Measurements from ENCODE around the gene RASSF6.
"Not testable (repeated sequence)": the region's sequence is repeated elsewhere in the genome, so short reads cannot be mapped to it uniquely, and the experiment has no call there.

The RASSF6 gene

DNA sequence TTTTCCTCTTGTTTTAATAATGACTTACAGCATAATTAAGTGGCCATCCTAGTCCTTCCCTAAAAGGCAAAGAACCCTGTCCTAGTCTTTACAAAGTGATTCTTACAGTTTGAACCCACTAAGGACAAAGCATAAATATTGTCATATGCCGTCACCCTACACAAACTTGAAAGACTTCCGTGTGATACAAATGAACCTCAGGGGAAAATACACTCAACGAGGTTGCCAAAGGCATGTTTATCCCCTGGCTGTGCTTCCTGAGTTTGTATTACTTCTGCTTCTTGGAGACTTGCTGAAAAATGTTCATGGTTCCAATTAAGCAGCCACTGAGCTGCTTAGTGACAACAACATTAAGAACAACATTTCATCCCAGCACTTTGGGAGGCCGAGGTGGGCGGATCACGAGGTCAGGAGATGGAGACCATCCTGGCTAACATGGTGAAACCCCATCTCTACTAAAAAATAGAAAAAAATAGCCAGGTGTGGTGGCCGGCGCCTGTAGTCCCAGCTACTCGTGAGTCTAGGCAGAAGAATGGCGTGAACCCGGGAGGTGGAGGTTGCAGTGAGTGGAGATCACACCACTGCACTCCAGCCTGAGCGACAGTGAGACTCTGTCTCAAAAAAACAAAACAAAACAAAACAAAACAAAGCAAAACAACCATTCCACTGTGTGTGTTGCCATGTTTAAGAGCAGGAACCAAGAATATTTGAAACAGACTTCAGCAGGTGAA lies 16.2 kb downstream of the RASSF6 start:
- no peak overlapping the region for H3K9ac ChIP-seq
- peaks cover 13 to 31% (median 24%) of the 10 kb centered on the region in 10 experiments; a peak in 19 of 20 replicates for H3K4me1 ChIP-seq
- H3K36me3 ChIP-seq = no peaks in the 10 kb centered on the region

DNA sequence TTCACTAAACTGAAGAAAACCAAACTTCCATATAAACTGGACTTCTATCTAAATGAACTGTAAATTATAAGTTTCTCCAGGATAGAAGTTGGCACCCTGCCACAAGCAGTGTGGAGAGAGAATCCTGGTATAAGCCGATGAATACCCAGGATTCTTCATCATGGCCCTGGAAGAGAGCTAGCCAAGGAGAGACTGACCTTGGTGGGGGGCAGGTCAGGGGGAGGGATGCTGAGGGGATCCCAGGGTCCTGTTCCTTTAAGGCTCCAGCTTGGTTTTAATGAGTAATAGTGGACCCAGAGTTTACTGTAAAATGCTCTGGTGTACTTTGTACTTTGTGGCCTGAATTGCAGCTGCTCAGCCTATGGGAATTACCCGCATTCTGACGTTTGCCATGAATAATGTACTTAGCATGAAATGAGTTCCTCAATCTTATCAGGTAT lies 16.9 kb downstream of the RASSF6 start:
- no peak overlapping the region for H3K27ac ChIP-seq
- no peak overlapping the region for H3K9ac ChIP-seq
- no peak overlapping the region for H3K4me3 ChIP-seq
- H4K20me1 ChIP-seq = no peaks in the 10 kb centered on the region
- no peaks in the 10 kb centered on the region for H3K27me3 ChIP-seq
- no peaks in the 10 kb centered on the region for H3K36me3 ChIP-seq
- peaks cover 13 to 35% (median 26%) of the 10 kb centered on the region in 10 experiments; a peak in 19 of 20 replicates for H3K4me1 ChIP-seq
- no peak for TF ChIP-seq Cebpa-rat (IDR thresholded peaks at IDR 0.05)
- peak overlapping the region in 3 of 11 experiments; percentile 2 to 27 (median 17); a peak in 5 of 22 replicates for H3K4me2 ChIP-seq
- H3K9me3 ChIP-seq (replicated peaks in 1 of 11) = no peaks in the 10 kb centered on the region

More for the DNA sequence above, 16.2 kb downstream of the RASSF6 start:
- H4K20me1 ChIP-seq = no peaks in the 10 kb centered on the region
- H3K9me3 ChIP-seq (replicated peaks in 1 of 11) = no peaks in the 10 kb centered on the region
- no peaks in the 10 kb centered on the region for H3K27me3 ChIP-seq
- H3K27ac ChIP-seq = peak overlapping the region in 1 of 11 experiments; percentile 5; a peak in 1 of 22 replicates
- no peak for TF ChIP-seq Cebpa-rat (IDR thresholded peaks at IDR 0.05)
- H3K4me3 ChIP-seq = no peak overlapping the region
- peak overlapping the region in 6 of 11 experiments; percentile 2 to 36 (median 12); a peak in 8 of 22 replicates for H3K4me2 ChIP-seq

DNA sequence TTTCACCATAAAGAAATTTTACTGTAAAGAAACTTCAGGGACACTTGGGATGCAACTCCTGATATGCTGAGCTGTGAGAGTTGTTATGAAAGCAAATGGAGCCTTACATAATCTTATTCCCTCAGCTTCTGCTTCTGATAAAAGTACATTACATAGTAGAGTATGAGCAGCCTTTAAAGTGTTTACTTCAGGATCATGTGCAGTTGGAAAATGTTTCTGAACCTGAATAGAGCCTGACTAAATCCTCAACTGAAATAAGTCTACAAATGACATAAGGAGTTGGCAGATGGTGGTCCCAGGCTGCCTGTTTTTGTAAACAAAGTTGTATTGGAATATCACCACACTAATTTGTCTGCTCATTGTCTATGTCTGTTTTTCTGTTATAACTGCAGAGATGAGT lies 19.3 kb downstream of the RASSF6 start:
- H3K4me2 ChIP-seq = no peak overlapping the region
- H3K27me3 ChIP-seq = no peaks in the 10 kb centered on the region
- no peaks in the 10 kb centered on the region for H4K20me1 ChIP-seq
- no peak overlapping the region for H3K4me3 ChIP-seq
- peaks cover 8 to 22% (median 13%) of the 10 kb centered on the region in 10 experiments; a peak in 13 of 20 replicates for H3K4me1 ChIP-seq
- no peak overlapping the region for H3K9ac ChIP-seq
- TF ChIP-seq Cebpa-rat (IDR thresholded peaks at IDR 0.05) = no peak
- H3K36me3 ChIP-seq = no peaks in the 10 kb centered on the region
- H3K9me3 ChIP-seq (replicated peaks in 1 of 11) = peaks cover 0 to 5% (median 0%) of the 10 kb centered on the region in 11 experiments; a peak in 2 of 22 replicates
- H3K27ac ChIP-seq = no peak overlapping the region

DNA sequence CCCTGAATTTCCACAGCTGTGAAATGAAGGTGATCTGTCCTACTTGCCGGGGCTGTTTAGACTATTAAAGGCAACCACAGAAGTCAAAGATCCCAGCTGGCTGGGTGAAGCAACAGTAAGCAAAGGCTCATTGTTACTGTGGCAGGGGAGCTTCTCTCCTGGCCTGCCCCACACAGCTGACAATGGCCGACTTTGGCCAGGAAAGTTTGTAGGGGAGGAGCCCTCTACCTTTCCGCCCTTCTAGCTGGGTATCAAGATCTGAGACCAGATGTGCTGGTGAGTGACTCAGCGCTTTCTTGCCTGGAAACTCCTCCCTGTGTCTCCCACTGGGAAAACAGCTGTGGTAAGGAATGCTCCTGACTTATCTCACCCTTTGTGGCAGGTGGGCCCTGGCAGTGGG lies 21.1 kb downstream of the RASSF6 start:
- no peak overlapping the region for H3K9ac ChIP-seq
- no peaks in the 10 kb centered on the region for H3K27me3 ChIP-seq
- H3K36me3 ChIP-seq = no peaks in the 10 kb centered on the region
- H3K4me3 ChIP-seq = no peak overlapping the region
- peak overlapping the region in 5 of 11 experiments; percentile 1 to 45 (median 8); a peak in 4 of 22 replicates for H3K4me2 ChIP-seq
- no peak for TF ChIP-seq Cebpa-rat (IDR thresholded peaks at IDR 0.05)
- peaks cover 5 to 18% (median 12%) of the 10 kb centered on the region in 10 experiments; a peak in 12 of 20 replicates for H3K4me1 ChIP-seq
- no peaks in the 10 kb centered on the region for H4K20me1 ChIP-seq
- H3K9me3 ChIP-seq (replicated peaks in 1 of 11) = peaks cover 0 to 5% (median 0%) of the 10 kb centered on the region in 11 experiments; a peak in 2 of 22 replicates
- peak overlapping the region in 1 of 11 experiments; percentile 12; a peak in 1 of 22 replicates for H3K27ac ChIP-seq

DNA sequence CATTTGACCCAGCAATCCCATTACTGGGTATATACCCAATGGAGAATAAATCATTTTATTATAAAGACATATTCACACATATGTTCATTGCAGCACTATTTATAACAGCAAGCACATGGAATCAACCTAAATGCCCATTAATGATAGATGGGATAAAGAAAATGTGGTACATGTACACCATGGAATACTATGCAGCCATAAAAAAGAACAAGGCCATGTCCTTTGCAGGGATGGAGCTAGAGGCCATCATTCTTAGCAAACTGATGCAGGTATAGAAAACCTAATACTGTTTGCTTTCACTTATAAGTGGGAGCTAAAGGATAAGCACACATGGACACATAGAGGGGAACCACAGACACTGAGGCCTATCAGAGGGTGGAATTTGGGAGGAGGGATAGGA lies 22.6 kb downstream of the RASSF6 start:
- peaks cover 0 to 5% (median 0%) of the 10 kb centered on the region in 11 experiments; a peak in 2 of 22 replicates for H3K9me3 ChIP-seq (replicated peaks in 1 of 11)
- peaks cover 0 to 9% (median 6%) of the 10 kb centered on the region in 10 experiments; a peak in 6 of 20 replicates for H3K4me1 ChIP-seq
- no peak overlapping the region for H3K27ac ChIP-seq
- H3K27me3 ChIP-seq = no peaks in the 10 kb centered on the region
- no peaks in the 10 kb centered on the region for H3K36me3 ChIP-seq
- no peak overlapping the region for H3K9ac ChIP-seq
- no peaks in the 10 kb centered on the region for H4K20me1 ChIP-seq
- H3K4me2 ChIP-seq = no peak overlapping the region
- no peak for TF ChIP-seq Cebpa-rat (IDR thresholded peaks at IDR 0.05)
- H3K4me3 ChIP-seq = no peak overlapping the region

DNA sequence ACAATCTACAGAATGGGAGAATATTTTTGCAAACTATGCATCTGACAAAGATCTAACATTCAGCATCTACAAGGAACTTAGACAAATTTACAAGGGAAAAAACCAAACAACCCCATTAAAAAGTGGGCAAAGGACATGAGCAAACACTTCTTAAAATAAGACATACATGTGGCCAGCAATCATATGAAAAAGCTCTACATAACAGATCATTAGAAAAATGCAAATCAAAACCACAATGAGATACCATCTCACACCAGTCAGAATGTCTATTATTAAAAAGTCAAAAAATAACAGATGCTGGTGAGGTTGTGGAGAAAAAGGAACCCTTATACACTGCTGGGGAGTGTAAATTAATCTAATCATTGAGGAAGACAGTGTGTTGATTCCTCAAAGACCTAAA lies 23.1 kb downstream of the RASSF6 start:
- not testable (repeated sequence) for H4K20me1 ChIP-seq; H3K36me3 ChIP-seq; H3K9me3 ChIP-seq (replicated peaks in 1 of 11); H3K9ac ChIP-seq; H3K4me3 ChIP-seq; H3K4me1 ChIP-seq; H3K27me3 ChIP-seq; H3K27ac ChIP-seq; H3K4me2 ChIP-seq

DNA sequence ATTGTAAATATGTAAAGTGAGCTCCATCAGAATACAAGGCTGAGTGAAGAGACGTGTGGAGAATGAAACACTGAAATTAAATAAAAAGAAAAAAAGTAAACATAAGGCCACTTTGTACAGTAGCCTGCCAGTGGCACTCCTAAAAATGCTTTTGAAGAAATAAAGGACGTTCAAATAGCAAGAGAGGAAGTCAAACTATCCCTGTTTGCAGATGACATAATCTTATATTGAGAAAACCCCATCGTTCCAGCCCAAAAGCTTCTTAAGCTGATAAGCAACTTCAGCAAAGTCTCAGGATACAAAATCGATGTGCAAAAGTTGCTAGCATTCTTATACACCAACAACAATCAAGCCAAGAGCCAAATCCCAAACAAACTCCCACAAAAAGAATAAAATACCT lies 24.2 kb downstream of the RASSF6 start:
- Histone ChIP-seq H3K4me1 (peaks cover 0 to 9% (median 6%) of the 10 kb centered on the region in 10 experiments; a peak in 6 of 20 replicates), H3K27me3 (no peaks in the 10 kb centered on the region; a peak in 1 of 22 replicates), H3K36me3 (no peaks in the 10 kb centered on the region), H3K27ac (no peak overlapping the region), H4K20me1 (no peaks in the 10 kb centered on the region), H3K4me2 (peak overlapping the region in 1 of 11 experiments; percentile 24; a peak in 1 of 22 replicates), H3K9ac (no peak overlapping the region), H3K4me3 (no peak overlapping the region), H3K9me3 (replicated peaks in 1 of 11) (peaks cover 0 to 5% (median 0%) of the 10 kb centered on the region in 11 experiments; a peak in 2 of 22 replicates)
- no peak for TF ChIP-seq Cebpa-rat (IDR thresholded peaks at IDR 0.05)

DNA sequence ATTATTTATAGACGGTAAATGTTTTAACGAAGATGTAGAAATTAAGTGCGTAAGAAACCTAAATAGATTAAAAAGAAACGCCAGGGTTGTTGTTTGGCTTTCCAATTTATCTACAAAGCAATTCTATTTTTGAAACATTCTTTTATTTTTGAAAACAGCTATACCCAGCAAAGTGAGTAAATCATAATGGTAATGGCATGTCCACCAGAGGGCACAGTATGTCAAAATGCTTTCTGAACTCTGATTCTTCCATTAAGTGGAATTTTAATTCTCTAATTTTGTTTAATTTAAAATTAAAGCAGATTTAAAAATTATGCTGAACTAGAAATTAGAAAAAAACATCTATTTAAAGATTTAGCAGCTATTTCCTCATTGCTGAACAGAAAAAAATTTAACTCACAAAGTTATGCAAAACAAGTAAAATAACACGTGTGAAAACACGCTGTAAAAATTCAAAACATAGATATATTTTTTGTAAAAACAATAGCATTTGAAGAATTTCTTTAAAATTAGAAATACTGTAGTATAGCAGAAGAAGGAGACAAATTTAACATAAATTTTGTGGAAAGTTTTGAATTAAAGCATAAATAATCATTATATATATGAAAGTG lies 26.5 kb downstream of the RASSF6 start:
- H3K9ac ChIP-seq = no peak overlapping the region
- H3K4me1 ChIP-seq = peaks cover 0 to 18% (median 5%) of the 10 kb centered on the region in 10 experiments; a peak in 13 of 20 replicates
- H4K20me1 ChIP-seq = no peaks in the 10 kb centered on the region
- no peak overlapping the region for H3K4me3 ChIP-seq
- H3K27ac ChIP-seq = no peak overlapping the region
- no peak overlapping the region for H3K4me2 ChIP-seq
- TF ChIP-seq Cebpa-rat (IDR thresholded peaks at IDR 0.05) = no peak
- no peaks in the 10 kb centered on the region for H3K36me3 ChIP-seq
- peaks cover 0 to 5% (median 0%) of the 10 kb centered on the region in 11 experiments; a peak in 2 of 22 replicates for H3K9me3 ChIP-seq (replicated peaks in 1 of 11)
- H3K27me3 ChIP-seq = peaks cover 0 to 4% (median 0%) of the 10 kb centered on the region in 11 experiments; a peak in 1 of 22 replicates
